GM21825 (cell line): Measurements from ENCODE around the gene RPL15.

Experiments
- ATAC-seq: cut with Tn5 transposase; IDR thresholded peaks from one replicate; pipeline ENCODE4 v1.9.1; 2021; ENCODE audit warnings: mild to moderate bottlenecking, moderate library complexity; ENCODE audit not compliant: unreplicated experiment

RPL15 gene

GRCh38 chr3:23959135-23959900, 42.4 kb downstream of the RPL15 start:
- ATAC-seq = no peak

- no peak for ATAC-seq
Observed at GRCh38 chr3:23960649-23961048, 43.7 kb downstream of the RPL15 start.

- ATAC-seq = no peak
Observed at GRCh38 chr3:23961066-23961465, 44.1 kb downstream of the RPL15 start.

GRCh38 chr3:23961913-23962312, 45.0 kb downstream of the RPL15 start:
- ATAC-seq = no peak

GRCh38 chr3:23964537-23965235, 47.8 kb downstream of the RPL15 start:
- no peak for ATAC-seq

GRCh38 chr3:23966328-23966727, 49.4 kb downstream of the RPL15 start:
- no peak for ATAC-seq

GRCh38 chr3:23968463-23969184, 51.7 kb downstream of the RPL15 start:
- no peak for ATAC-seq

- ATAC-seq = no peak
Observed at GRCh38 chr3:23969393-23969792, 52.5 kb downstream of the RPL15 start.
